Activated CD8-positive, alpha-beta T cell treated with anti-CD3 and anti-CD28 coated beads, Interleukin-2, amount 10 ng/mL, durations not matched to agents 7 days and 5 days (primary cell): ENCODE data around the gene KCNF1. TPM values are rescaled to one million over a fixed set of nuclear protein-coding genes. Genes with fewer than 3 reads are reported as not detected.

Experiments used
- ATAC-seq: fragments of 150-1000 bp; cut with Tn5 transposase; one replicate; pipeline ENCODE4 v1.10.0; 2021; ENCODE audit warnings: moderate library complexity
- CTCF ChIA-PET: fragments of 350-600 bp; sonication (Branson Sonifier 250); formaldehyde crosslinking; loops from one replicate; lab custom pipeline; 2021; ENCODE audit warnings: antibody characterized with exemption; lab: Charles Lee
- POLR2A ChIA-PET: fragments of 350-600 bp; sonication (Branson Sonifier 250); formaldehyde crosslinking; loops from one replicate; lab custom pipeline; 2021; ENCODE audit warnings: antibody characterized with exemption; lab: Charles Lee
- DNase-seq: peaks from one replicate; pipeline ENCODE4 v3.0.0-alpha.2; 2020
- H3K27ac Mint-ChIP-seq: one replicate; pipeline ENCODE4 v1.8.0; 2021; ENCODE audit warnings: mild to moderate bottlenecking, mixed read lengths
- H3K27me3 Mint-ChIP-seq: one replicate; pipeline ENCODE4 v1.8.0; 2021; ENCODE audit warnings: low read depth, mixed read lengths
- H3K36me3 Mint-ChIP-seq: one replicate; pipeline ENCODE4 v1.8.0; 2021; ENCODE audit warnings: low read depth, mixed read lengths
- H3K4me1 Mint-ChIP-seq: one replicate; pipeline ENCODE4 v1.8.0; 2021; ENCODE audit warnings: low read depth, mixed read lengths
- H3K4me3 Mint-ChIP-seq: one replicate; pipeline ENCODE4 v1.8.0; 2021; ENCODE audit warnings: mild to moderate bottlenecking, mixed read lengths
- H3K9me3 Mint-ChIP-seq: one replicate; pipeline ENCODE4 v1.8.0; 2022; ENCODE audit warnings: mixed read lengths; ENCODE audit not compliant: insufficient read depth
- total RNA-seq, 2 experiments: library from RNA; stranded (reverse); gene quantifications; one replicate each; pipeline ENCODE4 v1.2.3, GENCODE V29; 2021

Gene KCNF1
- total RNA-seq, 2 experiments from 2014 or later = not detected

GRCh38 chr2:10883066-10883465 lies 28.7 kb upstream of the KCNF1 start:
- ATAC-seq (no peak), DNase-seq (no peak)
- H3K27me3 Mint-ChIP-seq = peaks cover 9% of the 10 kb centered on the region
- CTCF ChIA-PET = no interaction called here
- H3K4me1 Mint-ChIP-seq = no peaks in the 10 kb centered on the region
- no peaks in the 10 kb centered on the region for H3K9me3 Mint-ChIP-seq
- POLR2A ChIA-PET = no interaction called here
- no peak overlapping the region for H3K4me3 Mint-ChIP-seq
- no peaks in the 10 kb centered on the region for H3K36me3 Mint-ChIP-seq
- no peak overlapping the region for H3K27ac Mint-ChIP-seq

GRCh38 chr2:10883801-10884478 lies 27.8 kb upstream of the KCNF1 start:
- Mint-ChIP-seq H3K9me3 (no peaks in the 10 kb centered on the region), H3K27me3 (peaks cover 9% of the 10 kb centered on the region), H3K36me3 (no peaks in the 10 kb centered on the region), H3K27ac (no peak overlapping the region), H3K4me3 (no peak overlapping the region), H3K4me1 (no peaks in the 10 kb centered on the region)
- ChIA-PET CTCF (interaction anchor here (0.9 kb wide), 1 partner anchor 51 kb away, joined by 3 read pairs; no protein-coding TSS in a partner anchor), POLR2A (interaction anchor here (0.7 kb wide), 1 partner anchor 163 kb away, joined by 3 read pairs; no protein-coding TSS in a partner anchor)
- ATAC-seq (no peak), DNase-seq (no peak)

- no peaks in the 10 kb centered on the region for H3K9me3 Mint-ChIP-seq
- DNase-seq = no peak
- ChIA-PET CTCF (interaction anchor here (0.9 kb wide), 1 partner anchor 52 kb away, joined by 3 read pairs; no protein-coding TSS in a partner anchor), POLR2A (interaction anchor here (0.7 kb wide), 1 partner anchor 162 kb away, joined by 3 read pairs; no protein-coding TSS in a partner anchor)
- H3K36me3 Mint-ChIP-seq = no peaks in the 10 kb centered on the region
- peaks cover 9% of the 10 kb centered on the region for H3K27me3 Mint-ChIP-seq
- H3K27ac Mint-ChIP-seq = no peak overlapping the region
- H3K4me1 Mint-ChIP-seq = no peaks in the 10 kb centered on the region
- no peak for ATAC-seq
- H3K4me3 Mint-ChIP-seq = no peak overlapping the region
Observed at GRCh38 chr2:10884574-10884975, 27.2 kb upstream of the KCNF1 start.

- POLR2A ChIA-PET = no interaction called here
- H3K4me1 Mint-ChIP-seq = no peaks in the 10 kb centered on the region
Observed at GRCh38 chr2:10885094-10885860, 26.5 kb upstream of the KCNF1 start.

GRCh38 chr2:10887476-10887875 lies 24.3 kb upstream of the KCNF1 start:
- Mint-ChIP-seq H3K4me3 (no peak overlapping the region), H3K9me3 (no peaks in the 10 kb centered on the region), H3K36me3 (no peaks in the 10 kb centered on the region), H3K27ac (no peak overlapping the region), H3K27me3 (peaks cover 16% of the 10 kb centered on the region), H3K4me1 (no peaks in the 10 kb centered on the region)
- no peak for DNase-seq
- no peak for ATAC-seq
- CTCF ChIA-PET = no interaction called here
- POLR2A ChIA-PET = no interaction called here

More at GRCh38 chr2:10885094-10885860, 26.5 kb upstream of the KCNF1 start:
- no peak overlapping the region for H3K27ac Mint-ChIP-seq
- ATAC-seq (no peak), DNase-seq (no peak)
- H3K27me3 Mint-ChIP-seq = peaks cover 9% of the 10 kb centered on the region
- H3K9me3 Mint-ChIP-seq = no peaks in the 10 kb centered on the region
- H3K36me3 Mint-ChIP-seq = no peaks in the 10 kb centered on the region
- CTCF ChIA-PET = interaction anchor here (0.9 kb wide), 1 partner anchor 52 kb away, joined by 3 read pairs; no protein-coding TSS in a partner anchor
- no peak overlapping the region for H3K4me3 Mint-ChIP-seq

GRCh38 chr2:10889651-10890215 lies 22.0 kb upstream of the KCNF1 start:
- POLR2A ChIA-PET = no interaction called here
- CTCF ChIA-PET = no interaction called here
- no peak for ATAC-seq
- Mint-ChIP-seq H3K4me3 (no peak overlapping the region), H3K27me3 (peaks cover 18% of the 10 kb centered on the region), H3K27ac (no peak overlapping the region), H3K36me3 (no peaks in the 10 kb centered on the region), H3K4me1 (no peaks in the 10 kb centered on the region), H3K9me3 (no peaks in the 10 kb centered on the region)
- no peak for DNase-seq

- ChIA-PET CTCF (no interaction called here), POLR2A (no interaction called here)
- Mint-ChIP-seq H3K27ac (no peak overlapping the region), H3K36me3 (no peaks in the 10 kb centered on the region), H3K9me3 (no peaks in the 10 kb centered on the region), H3K4me3 (no peak overlapping the region), H3K4me1 (no peaks in the 10 kb centered on the region), H3K27me3 (peaks cover 15% of the 10 kb centered on the region)
- no peak for ATAC-seq
- DNase-seq = no peak
Observed at GRCh38 chr2:10890706-10891270, 20.9 kb upstream of the KCNF1 start.

GRCh38 chr2:10891390-10891789 lies 20.3 kb upstream of the KCNF1 start:
- ATAC-seq (no peak), DNase-seq (no peak)
- Mint-ChIP-seq H3K27ac (no peak overlapping the region), H3K4me3 (no peak overlapping the region), H3K36me3 (no peaks in the 10 kb centered on the region), H3K4me1 (no peaks in the 10 kb centered on the region), H3K27me3 (peaks cover 15% of the 10 kb centered on the region), H3K9me3 (no peaks in the 10 kb centered on the region)
- ChIA-PET POLR2A (no interaction called here), CTCF (no interaction called here)

GRCh38 chr2:10891848-10892247 lies 19.9 kb upstream of the KCNF1 start:
- CTCF ChIA-PET = no interaction called here
- Mint-ChIP-seq H3K36me3 (no peaks in the 10 kb centered on the region), H3K27me3 (peaks cover 11% of the 10 kb centered on the region), H3K4me3 (no peak overlapping the region), H3K4me1 (no peaks in the 10 kb centered on the region), H3K27ac (no peak overlapping the region), H3K9me3 (no peaks in the 10 kb centered on the region)
- ATAC-seq (no peak), DNase-seq (no peak)
- POLR2A ChIA-PET = no interaction called here

- H3K27ac Mint-ChIP-seq = no peak overlapping the region
- POLR2A ChIA-PET = no interaction called here
- CTCF ChIA-PET = no interaction called here
Observed at GRCh38 chr2:10892316-10892715, 19.4 kb upstream of the KCNF1 start.

GRCh38 chr2:10892796-10893350 lies 18.9 kb upstream of the KCNF1 start:
- CTCF ChIA-PET = no interaction called here
- Mint-ChIP-seq H3K4me1 (no peaks in the 10 kb centered on the region), H3K9me3 (no peaks in the 10 kb centered on the region), H3K27me3 (peaks cover 14% of the 10 kb centered on the region), H3K4me3 (no peak overlapping the region), H3K27ac (no peak overlapping the region), H3K36me3 (no peaks in the 10 kb centered on the region)
- DNase-seq (no peak), ATAC-seq (no peak)
- POLR2A ChIA-PET = no interaction called here

More at GRCh38 chr2:10892316-10892715, 19.4 kb upstream of the KCNF1 start:
- peaks cover 11% of the 10 kb centered on the region for H3K27me3 Mint-ChIP-seq
- H3K4me3 Mint-ChIP-seq = no peak overlapping the region
- no peaks in the 10 kb centered on the region for H3K36me3 Mint-ChIP-seq
- DNase-seq = no peak
- no peaks in the 10 kb centered on the region for H3K9me3 Mint-ChIP-seq
- H3K4me1 Mint-ChIP-seq = no peaks in the 10 kb centered on the region
- ATAC-seq = no peak
